Putamen (tissue), 1 donor: ENCODE results near the gene BRI3BP.
"Not testable (repeated sequence)": the region's sequence is repeated elsewhere in the genome, so short reads cannot be mapped to it uniquely, and the experiment has no call there.

ENCODE experiments used
- DNase-seq: peaks from one replicate; pipeline ENCODE4 v3.0.0-alpha.2; 2016; ENCODE audit warnings: low spot score

The BRI3BP gene

GRCh38 chr12:125069616-125070015, 76.2 kb downstream of the BRI3BP start:
- DNase-seq = no peak

- DNase-seq = no peak
These were observed 76.7 kb downstream of the BRI3BP start for GRCh38 chr12:125070112-125070511.

- no peak for DNase-seq
These were observed 77.4 kb downstream of the BRI3BP start for GRCh38 chr12:125070661-125071390.

- no peak for DNase-seq
These were observed 78.0 kb downstream of the BRI3BP start for GRCh38 chr12:125071456-125071855.

- no peak for DNase-seq
These were observed 79.1 kb downstream of the BRI3BP start for GRCh38 chr12:125072496-125072895.

- DNase-seq = not testable (repeated sequence)
These were observed 80.8 kb downstream of the BRI3BP start for GRCh38 chr12:125074294-125074693.

- no peak for DNase-seq
These were observed 82.7 kb downstream of the BRI3BP start for GRCh38 chr12:125076103-125076502.

- DNase-seq = no peak
These were observed 85.6 kb downstream of the BRI3BP start for GRCh38 chr12:125079084-125079483.

- DNase-seq = no peak
These were observed 86.5 kb downstream of the BRI3BP start for GRCh38 chr12:125079648-125080645.
